HS-27A (cell line): ENCODE results near the gene METRN.

Source experiments
- DNase-seq: peaks from one replicate; pipeline ENCODE4 v3.0.0-alpha.2; 2012; ENCODE audit warnings: low read depth, missing footprints

The METRN gene

GRCh38 chr16:714558-715476 is at the start of gene METRN:
METRN (plus strand) TSS chr16:715118; CDS start chr16:715290, 172 bp downstream.
- DNase-seq: no peak

GRCh38 chr16:666572-666971 is 48.3 kb upstream of the METRN start:
- DNase-seq: no peak

DNA sequence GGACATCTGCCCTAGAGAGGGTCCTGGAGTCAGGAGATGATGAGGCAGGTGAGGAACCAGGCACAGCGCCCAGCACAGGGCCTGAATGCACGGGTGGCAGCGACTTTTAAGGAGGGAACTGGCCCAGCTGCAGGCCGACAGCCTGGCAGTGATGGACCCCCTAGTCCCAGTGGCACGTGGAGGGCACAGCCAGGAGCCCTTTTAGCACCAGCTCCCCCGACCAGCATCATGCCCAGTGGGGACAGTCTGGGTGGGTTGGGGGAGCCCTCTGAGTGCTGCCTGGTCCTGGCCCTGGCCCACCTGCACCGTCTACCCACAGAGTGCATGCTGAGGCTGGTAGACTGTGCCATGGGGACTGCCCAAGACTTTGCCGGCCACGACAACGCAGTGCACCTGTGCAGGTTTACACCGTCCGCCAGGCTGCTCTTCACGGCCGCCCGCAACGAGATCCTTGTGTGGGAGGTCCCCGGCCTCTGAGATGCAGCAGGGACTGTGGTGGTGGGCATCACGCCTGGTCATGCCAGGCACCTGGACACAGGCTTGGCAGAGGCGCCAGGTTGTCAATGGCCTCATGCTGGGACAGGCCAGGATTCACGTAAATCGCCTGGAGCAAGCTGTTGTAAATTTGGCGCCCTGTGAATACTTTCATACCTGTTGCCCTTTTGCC is 47.7 kb upstream of the METRN start:
- no peak for DNase-seq

DNA sequence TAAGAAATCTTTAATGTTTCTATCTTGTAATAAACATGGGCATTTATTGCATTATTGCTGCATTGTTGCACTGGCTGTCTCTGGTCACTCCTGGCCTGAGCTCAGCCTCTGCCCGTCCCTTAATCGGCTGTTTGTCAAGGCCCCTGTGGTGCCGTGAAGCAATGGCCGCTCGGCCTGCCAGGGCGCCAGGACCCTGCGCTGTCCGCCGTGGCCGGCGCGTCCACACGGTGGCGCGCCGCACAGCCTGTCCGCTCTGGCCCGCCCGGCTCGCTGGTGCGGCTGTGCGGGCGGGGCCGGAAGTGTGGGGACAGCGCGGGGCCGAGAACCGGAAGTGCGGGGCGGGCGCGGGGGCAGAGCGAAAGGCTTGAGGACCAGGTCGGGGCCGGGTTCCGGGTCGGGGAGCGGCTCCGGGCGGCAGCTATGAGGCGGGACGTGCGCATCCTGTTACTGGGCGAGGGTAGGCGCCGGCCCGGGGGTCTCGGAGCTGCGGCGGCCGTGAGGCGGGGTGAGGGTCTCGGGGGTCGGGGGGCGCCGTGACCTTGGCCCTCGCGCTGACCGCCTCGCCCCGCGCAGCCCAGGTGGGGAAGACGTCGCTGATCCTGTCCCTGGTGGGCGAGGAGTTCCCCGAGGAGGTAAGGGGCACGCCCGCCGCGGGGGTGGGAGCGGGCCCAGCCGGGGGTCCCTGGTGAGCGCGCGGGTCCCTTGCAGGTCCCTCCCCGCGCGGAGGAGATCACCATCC is 47.0 kb upstream of the METRN start, which contains the start of gene RHOT2:
TSS of gene RHOT2 (plus strand) at position 353 of the 739 bp plus-strand sequence. CDS start at position 421, 68 bp downstream.
- DNase-seq: no peak

DNA sequence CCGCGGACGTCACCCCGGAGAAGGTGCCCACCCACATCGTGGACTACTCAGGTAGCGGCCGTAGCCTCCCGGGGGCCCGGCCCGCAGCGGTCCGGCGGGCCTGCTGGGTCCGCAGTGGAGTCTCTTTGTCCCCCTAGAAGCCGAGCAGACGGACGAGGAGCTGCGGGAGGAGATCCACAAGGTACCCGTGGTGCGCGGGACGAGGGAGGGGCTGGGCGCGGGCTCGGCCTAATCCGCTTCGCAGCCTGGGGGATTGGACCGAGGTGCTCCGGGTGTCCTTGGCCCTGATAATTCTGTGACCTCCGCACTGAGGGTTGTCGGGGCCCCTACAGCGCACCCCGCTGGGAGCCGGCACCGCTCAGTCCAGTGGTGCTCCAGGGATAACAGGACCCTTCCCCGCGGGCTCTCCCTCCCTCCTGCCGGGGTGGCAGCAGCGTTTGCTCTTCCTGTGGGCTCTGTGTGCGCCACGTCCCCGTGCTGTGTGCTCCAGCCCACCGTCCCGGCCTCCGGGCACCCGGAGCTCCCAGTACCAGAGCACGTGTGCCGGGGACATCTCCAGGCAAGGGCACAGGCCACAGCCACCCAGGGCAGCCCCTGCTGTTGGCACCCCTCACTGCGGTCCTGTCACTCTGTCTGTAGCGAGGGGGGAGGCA is 46.3 kb upstream of the METRN start:
- no peak for DNase-seq

- DNase-seq: no peak
Measured at GRCh38 chr16:669666-670065, 45.3 kb upstream of the METRN start.

GRCh38 chr16:670485-671352 is 44.2 kb upstream of the METRN start:
- no peak for DNase-seq

DNA sequence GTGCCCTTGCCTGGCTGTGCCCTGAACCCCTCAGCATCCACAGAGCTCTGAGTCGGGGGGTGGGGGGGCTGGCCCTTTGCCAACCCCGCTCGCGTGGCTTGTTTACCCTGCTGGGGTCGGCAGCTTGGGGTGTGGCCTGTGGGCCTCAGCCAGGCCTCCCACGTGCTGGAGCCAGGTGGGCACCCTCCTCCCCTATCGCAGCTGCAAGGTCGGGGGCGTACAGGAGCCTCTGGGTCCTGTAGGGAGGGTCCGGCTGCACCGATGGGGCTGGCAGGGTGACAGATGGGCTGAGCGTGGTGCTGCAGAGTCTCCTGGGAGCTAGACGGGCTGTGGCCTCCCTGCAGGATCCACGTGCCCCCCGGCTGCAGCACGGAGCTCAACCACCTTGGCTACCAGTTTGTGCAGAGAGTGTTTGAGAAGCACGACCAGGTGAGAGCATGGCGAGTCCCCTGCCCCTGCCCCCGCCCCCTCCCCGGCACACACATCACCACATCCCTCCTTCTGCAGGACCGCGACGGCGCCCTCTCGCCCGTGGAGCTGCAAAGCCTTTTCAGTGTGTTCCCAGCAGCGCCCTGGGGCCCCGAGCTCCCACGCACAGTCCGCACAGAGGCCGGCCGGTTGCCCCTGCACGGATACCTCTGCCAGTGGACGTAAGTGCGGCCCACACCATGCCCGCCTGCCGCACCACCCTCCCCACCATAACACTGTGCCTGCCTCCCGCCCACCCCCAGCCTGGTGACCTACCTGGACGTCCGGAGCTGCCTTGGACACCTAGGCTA is 43.4 kb upstream of the METRN start:
- no peak for DNase-seq

- no peak for DNase-seq
Measured at GRCh38 chr16:672371-672770, 42.5 kb upstream of the METRN start.

DNA sequence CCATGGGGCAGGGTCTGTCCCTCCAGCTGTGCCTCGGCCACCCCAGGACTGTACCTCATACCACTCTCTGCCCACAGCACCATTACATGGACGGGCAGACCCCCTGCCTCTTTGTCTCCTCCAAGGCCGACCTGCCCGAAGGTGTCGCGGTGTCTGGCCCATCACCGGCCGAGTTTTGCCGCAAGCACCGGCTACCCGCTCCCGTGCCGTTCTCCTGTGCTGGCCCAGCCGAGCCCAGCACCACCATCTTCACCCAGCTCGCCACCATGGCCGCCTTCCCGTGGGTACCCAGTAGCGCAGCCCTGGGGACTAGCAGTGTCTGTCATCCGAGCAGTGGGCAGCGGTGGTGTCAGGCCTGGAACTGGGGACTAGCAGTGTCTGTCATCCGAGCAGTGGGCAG is 42.1 kb upstream of the METRN start:
- DNase-seq: no peak

DNA sequence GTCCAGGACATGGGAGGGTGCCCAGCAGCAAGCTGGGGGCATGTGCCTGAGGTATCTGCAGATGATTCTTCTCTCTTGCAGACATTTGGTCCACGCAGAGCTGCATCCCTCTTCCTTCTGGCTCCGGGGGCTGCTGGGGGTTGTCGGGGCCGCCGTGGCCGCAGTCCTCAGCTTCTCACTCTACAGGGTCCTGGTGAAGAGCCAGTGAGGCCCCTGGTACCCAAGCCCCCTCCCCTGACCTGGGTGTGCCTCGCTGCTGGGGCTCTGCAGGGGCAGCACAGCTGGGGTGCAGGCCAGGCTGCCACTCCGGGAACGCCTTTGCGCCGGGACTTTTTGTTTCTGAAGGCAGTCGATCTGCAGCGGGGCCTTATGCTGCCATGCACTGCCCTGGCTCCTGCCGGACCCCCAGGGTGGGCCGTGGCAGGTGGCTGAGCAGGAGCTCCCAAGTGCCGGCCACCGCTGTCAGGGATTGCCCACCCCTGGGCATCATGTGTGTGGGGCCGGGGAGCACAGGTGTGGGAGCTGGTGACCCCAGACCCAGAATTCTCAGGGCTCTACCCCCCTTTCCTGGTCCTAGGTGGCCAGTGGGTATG is 41.4 kb upstream of the METRN start:
- DNase-seq: no peak

GRCh38 chr16:674214-674881 is 40.6 kb upstream of the METRN start:
- DNase-seq: no peak

- DNase-seq: no peak
Measured at GRCh38 chr16:674968-675883, 39.7 kb upstream of the METRN start, which contains the start of gene RHBDL1. RHBDL1 (plus strand) TSS chr16:675671; CDS start chr16:675791, 120 bp downstream.

GRCh38 chr16:675884-676564 is 38.9 kb upstream of the METRN start:
- DNase-seq: no peak

DNA sequence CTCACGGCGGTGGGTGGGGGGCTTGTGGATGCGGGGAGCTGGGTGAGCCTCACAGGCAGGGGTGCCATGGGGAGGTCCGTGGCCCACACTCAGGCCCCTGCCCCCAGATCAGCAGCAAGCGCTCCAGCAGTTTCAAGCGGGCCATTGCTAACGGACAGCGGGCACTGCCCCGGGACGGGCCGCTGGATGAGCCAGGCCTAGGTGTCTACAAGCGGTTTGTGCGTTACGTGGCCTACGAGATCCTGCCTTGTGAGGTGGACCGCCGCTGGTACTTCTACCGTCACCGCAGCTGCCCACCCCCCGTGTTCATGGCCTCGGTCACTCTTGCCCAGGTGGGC is 38.4 kb upstream of the METRN start:
- no peak for DNase-seq

DNA sequence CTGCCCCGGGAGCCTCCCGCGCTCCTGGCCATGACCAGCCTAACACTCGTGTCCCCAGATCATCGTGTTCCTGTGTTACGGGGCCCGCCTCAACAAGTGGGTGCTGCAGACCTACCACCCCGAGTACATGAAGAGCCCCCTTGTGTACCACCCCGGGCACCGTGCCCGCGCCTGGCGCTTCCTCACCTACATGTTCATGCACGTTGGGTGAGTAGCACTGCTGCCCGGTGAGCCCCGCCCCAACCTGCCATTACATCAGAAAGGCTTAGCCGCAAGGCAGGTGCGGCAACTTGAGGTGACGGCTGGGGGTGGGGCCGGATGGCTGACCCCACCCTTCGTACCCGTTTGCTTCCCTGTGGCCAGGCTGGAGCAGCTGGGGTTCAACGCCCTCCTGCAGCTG is 38.0 kb upstream of the METRN start:
- DNase-seq: no peak
